ENCODE measurements around the gene MPI. TPM values are rescaled to one million over a fixed set of nuclear protein-coding genes. Genes with fewer than 3 reads are reported as not detected.

The MPI gene
- total and polyA plus RNA-seq, 10 of the 15 experiments (the other 5 are each of a cell fraction or from before 2014, with no cell fraction given), result 35.6 to 93.9 (median 44.1) TPM

- no peak for TF ChIP-seq SMAD1 (IDR thresholded peaks at IDR 0.05; ENCODE audit: low read depth, partially characterized antibody)
- TF ChIP-seq RBBP5 (conservative IDR thresholded peaks at IDR 0.05), result no peak
- TF ChIP-seq FOXM1 (IDR thresholded peaks at IDR 0.05; ENCODE audit: low read depth, low read length), result no peak
Observed at GRCh38 chr15:74937590-74938371, 47.9 kb downstream of the MPI start, which contains the start of gene COX5A (continued).

DNA sequence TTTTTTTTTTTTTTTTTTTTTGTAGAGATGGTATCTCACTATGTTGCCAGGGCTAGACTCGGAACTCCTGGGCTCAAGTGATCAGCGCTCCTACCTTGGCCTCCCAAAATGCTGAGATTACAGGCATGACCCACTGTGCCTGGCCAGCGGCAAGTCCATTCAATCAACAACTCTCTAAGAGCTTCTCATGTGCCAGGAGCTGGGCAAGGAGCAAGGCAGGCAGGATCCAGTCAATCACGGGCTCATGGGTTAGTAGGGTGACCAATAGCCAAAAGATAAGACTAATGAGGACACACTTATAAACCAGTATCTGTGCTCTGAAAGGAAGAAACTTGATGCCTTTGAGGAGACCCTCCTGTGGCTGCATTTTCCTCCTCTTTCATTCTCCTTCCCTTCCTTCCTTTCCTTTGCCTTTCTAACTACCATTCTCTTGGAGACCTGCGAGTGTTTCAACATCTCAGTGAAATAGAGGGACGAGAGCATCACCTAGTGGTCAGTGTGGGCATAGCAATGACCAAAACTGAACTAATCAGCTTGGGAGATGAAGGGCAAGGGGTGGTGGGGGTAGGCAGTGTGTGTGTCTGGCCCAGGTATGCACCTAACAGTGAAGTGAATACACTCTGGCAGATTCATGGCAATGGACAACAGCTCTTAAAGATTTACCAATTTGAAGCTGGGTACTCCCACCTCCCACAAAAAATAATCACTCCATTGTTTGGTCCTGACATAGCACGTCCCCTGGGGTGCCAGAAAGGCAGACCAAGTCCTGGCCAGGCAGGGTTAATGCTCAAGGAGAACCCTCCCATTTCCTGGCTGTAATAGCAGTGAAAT lies 60.5 kb downstream of the MPI start:
- ChIA-PET CTCF (interaction anchor here (0.6 to 6.4 kb wide), 40 partner anchors 8 to 501 kb away, joined by 3 to 117 read pairs (median 4); partner anchors contain the start of genes FAM219B, SCAMP5 and SIN3A), POLR2A (interaction anchor here (0.8 to 1.7 kb wide), 5 partner anchors 8 to 181 kb away, joined by 3 to 4 read pairs (median 4); no protein-coding TSS in a partner anchor), RAD21 (ENCODE audit: unreplicated experiment) (interaction anchor here (0.6 to 7.2 kb wide), 18 partner anchors 10 to 566 kb away, joined by 3 to 50 read pairs (median 3); partner anchors contain the start of genes FAM219B and ULK3), SMC1A (ENCODE audit: uncharacterized antibody, unreplicated experiment) (interaction anchor here (0.6 to 8.1 kb wide), 19 partner anchors 10 to 316 kb away, joined by 3 to 82 read pairs (median 4); partner anchors contain the start of gene FAM219B)
- H2AFZ ChIP-seq (ENCODE audit: control insufficient read depth, low read depth, low read length), result no peak overlapping the region
- FAIRE-seq, result peak; percentile 95
- no peaks in the 10 kb centered on the region for H3K9me3 ChIP-seq (replicated peaks; ENCODE audit: control insufficient read depth, insufficient read depth, low read length)
- H3K4me3 ChIP-seq, result no peak overlapping the region
- H3K27ac ChIP-seq (ENCODE audit: control insufficient read depth, insufficient read depth), result no peak overlapping the region
- H3K79me2 ChIP-seq (ENCODE audit: control insufficient read depth, insufficient read depth, low read length), result no peaks in the 10 kb centered on the region
- H4K20me1 ChIP-seq (ENCODE audit: control insufficient read depth, insufficient read depth), result no peaks in the 10 kb centered on the region
- no peak overlapping the region for H3K9ac ChIP-seq (ENCODE audit: control insufficient read depth, insufficient read depth, low read length)
- peak; percentile 93 for ATAC-seq
- WGBS (ENCODE audit: insufficient coverage, insufficient replicate concordance, low lambda C conversion rate, missing lambda C conversion rate), result 46% methylated on average over 6 of the region's 7 CpGs
- no peaks in the 10 kb centered on the region; the same call in none of the 2 replicates for H3K4me1 ChIP-seq (ENCODE audit: control insufficient read depth, insufficient read depth, low read length)
- H3K27me3 ChIP-seq (replicated peaks in 1 of 2; ENCODE audit: control insufficient read depth in 2 of 2, insufficient read depth in 2 of 2, low read length in 1 of 2), result no peaks in the 10 kb centered on the region
- in situ Hi-C loops (cut with MboI), result no loop called here
- DNase-seq (ENCODE audit: low read depth, low spot score), result peak; percentile 53
- H3K36me3 ChIP-seq (ENCODE audit: control insufficient read depth in 2 of 2, insufficient read depth in 2 of 2, low read length in 1 of 2), result no peaks in the 10 kb centered on the region
- no TSS peak for BruUV-seq (replicated peaks)
- no peak overlapping the region for H3K4me2 ChIP-seq (ENCODE audit: control insufficient read depth, insufficient read depth)
- intact Hi-C loops (cut with micrococcal nuclease; ENCODE audit: unreplicated experiment), result loop anchor here (1.0 to 2.0 kb wide), 4 partner anchors 39 to 315 kb away; no protein-coding TSS in a partner anchor
- TF ChIP-seq CREB1 (IDR thresholded peaks at IDR 0.05; ENCODE audit: low read depth) (no peak), YY1 (IDR thresholded peaks at IDR 0.05; ENCODE audit: low read depth, low read length) (0 out of 2 replicates have a peak, but pooled peaks have one; percentile 50), RUNX3 (IDR thresholded peaks at IDR 0.05; ENCODE audit: low read length) (peak; percentile 45; the same call in 1 of the 2 replicates), NFIC (IDR thresholded peaks at IDR 0.05; ENCODE audit: low read depth, low read length) (no peak), ZSCAN29 (IDR thresholded peaks at IDR 0.05) (no peak), BMI1 (IDR thresholded peaks at IDR 0.05; ENCODE audit: borderline replicate concordance) (no peak), SMC3 (IDR thresholded peaks at IDR 0.05; ENCODE audit: borderline replicate concordance, low read length) (peak; percentile 86), SIX5 (IDR thresholded peaks at IDR 0.05; ENCODE audit: low read depth, low read length, severe bottlenecking) (no peak), SMARCA5 (IDR thresholded peaks at IDR 0.05) (peak; percentile 20; the same call in 1 of the 2 replicates), IRF3 (IDR thresholded peaks at IDR 0.05) (no peak), POU2F2 (IDR thresholded peaks at IDR 0.05; ENCODE audit: borderline replicate concordance, low read depth, low read length) (0 out of 3 replicates have a peak, but pooled peaks have one; percentile 9), RELA (IDR thresholded peaks at IDR 0.05; ENCODE audit: borderline replicate concordance, partially characterized antibody) (peak; percentile 57), FOXK2 (IDR thresholded peaks at IDR 0.05) (no peak), MXI1 (IDR thresholded peaks at IDR 0.05; ENCODE audit: low read depth, low read length) (0 out of 2 replicates have a peak, but pooled peaks have one; percentile 36), RBBP5 (conservative IDR thresholded peaks at IDR 0.05) (no peak), KAT2A (conservative IDR thresholded peaks at IDR 0.05; ENCODE audit: control insufficient read depth, low read depth, low read length) (no peak), IRF4 (IDR thresholded peaks at IDR 0.05; ENCODE audit: low read depth, low read length) (no peak)
- TF ChIP-seq, protein P1, sequence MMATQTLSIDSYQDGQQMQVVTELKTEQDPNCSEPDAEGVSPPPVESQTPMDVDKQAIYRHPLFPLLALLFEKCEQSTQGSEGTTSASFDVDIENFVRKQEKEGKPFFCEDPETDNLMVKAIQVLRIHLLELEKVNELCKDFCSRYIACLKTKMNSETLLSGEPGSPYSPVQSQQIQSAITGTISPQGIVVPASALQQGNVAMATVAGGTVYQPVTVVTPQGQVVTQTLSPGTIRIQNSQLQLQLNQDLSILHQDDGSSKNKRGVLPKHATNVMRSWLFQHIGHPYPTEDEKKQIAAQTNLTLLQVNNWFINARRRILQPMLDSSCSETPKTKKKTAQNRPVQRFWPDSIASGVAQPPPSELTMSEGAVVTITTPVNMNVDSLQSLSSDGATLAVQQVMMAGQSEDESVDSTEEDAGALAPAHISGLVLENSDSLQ (IDR thresholded peaks at IDR 0.05), result peak; percentile 31

Measured in GM12878 (cell line).